ENCODE results near the gene CCDC78. TPM values are rescaled to one million over a fixed set of nuclear protein-coding genes. Genes with fewer than 3 reads are reported as not detected.

Gene CCDC78
- total and polyA plus RNA-seq, 2 experiments from 2014 or later, result 10.5 to 12.6 TPM

DNA sequence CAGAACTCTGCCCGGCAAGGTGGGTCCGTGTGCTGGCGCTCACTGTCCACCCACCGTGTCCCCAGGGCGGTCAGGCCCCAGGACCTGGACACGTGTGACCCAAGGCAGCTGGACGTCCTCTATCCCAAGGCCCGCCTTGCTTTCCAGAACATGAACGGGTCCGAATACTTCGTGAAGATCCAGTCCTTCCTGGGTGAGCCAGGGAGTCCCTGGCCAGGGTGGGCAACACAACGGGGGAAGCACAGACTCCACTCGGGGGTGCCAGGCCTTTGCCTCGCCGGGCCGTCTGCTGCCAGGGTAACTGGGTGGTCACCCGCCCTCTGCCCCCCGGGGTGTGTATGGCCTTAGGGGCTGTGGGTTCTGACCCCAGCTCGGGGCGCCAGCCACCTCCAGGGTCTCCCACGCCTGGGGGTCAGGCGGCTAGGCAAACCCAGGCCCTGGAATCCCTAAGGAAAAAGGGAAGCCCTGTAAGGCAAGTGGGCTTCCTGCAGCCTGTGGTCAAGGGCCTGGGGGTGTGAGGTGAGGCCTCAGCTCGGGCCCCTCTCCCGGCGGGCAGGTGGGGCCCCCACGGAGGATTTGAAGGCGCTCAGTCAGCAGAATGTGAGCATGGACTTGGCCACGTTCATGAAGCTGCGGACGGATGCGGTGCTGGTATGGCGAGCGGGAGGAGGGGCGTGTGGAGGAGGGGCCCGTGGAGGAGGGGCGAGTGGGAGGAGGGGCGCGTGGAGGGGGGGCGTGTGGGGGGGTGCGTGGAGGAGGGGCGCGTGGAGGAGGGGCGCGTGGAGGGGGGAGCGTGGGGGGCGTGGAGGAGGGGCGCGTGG lies 40.8 kb upstream of the CCDC78 start:
- no peak overlapping the region for H3K4me3 ChIP-seq
- TF ChIP-seq, protein P1, sequence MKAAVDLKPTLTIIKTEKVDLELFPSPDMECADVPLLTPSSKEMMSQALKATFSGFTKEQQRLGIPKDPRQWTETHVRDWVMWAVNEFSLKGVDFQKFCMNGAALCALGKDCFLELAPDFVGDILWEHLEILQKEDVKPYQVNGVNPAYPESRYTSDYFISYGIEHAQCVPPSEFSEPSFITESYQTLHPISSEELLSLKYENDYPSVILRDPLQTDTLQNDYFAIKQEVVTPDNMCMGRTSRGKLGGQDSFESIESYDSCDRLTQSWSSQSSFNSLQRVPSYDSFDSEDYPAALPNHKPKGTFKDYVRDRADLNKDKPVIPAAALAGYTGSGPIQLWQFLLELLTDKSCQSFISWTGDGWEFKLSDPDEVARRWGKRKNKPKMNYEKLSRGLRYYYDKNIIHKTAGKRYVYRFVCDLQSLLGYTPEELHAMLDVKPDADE (IDR thresholded peaks at IDR 0.05), result no peak
- TF ChIP-seq EZH2phosphoT487 (IDR thresholded peaks at IDR 0.05; ENCODE audit: unreplicated experiment) (no peak), CREB1 (CRISPR knock-in tag; IDR thresholded peaks at IDR 0.05; ENCODE audit: low read depth) (no peak), EZH2 (IDR thresholded peaks at IDR 0.05; ENCODE audit: low read depth, unreplicated experiment) (no peak), NANOG (IDR thresholded peaks at IDR 0.05; ENCODE audit: borderline replicate concordance) (no peak), POLR2AphosphoS5 (IDR thresholded peaks at IDR 0.05; ENCODE audit: low read depth) (no peak), JUNB (IDR thresholded peaks at IDR 0.05; ENCODE audit: unreplicated experiment) (no peak), STAT1 (IDR thresholded peaks at IDR 0.05; ENCODE audit: unreplicated experiment) (no peak), ZNF114 (CRISPR knock-in tag; IDR thresholded peaks at IDR 0.05) (no peak), ZNF331 (CRISPR knock-in tag; IDR thresholded peaks at IDR 0.05; ENCODE audit: low read depth) (no peak)
- TF ChIP-seq, protein P2, sequence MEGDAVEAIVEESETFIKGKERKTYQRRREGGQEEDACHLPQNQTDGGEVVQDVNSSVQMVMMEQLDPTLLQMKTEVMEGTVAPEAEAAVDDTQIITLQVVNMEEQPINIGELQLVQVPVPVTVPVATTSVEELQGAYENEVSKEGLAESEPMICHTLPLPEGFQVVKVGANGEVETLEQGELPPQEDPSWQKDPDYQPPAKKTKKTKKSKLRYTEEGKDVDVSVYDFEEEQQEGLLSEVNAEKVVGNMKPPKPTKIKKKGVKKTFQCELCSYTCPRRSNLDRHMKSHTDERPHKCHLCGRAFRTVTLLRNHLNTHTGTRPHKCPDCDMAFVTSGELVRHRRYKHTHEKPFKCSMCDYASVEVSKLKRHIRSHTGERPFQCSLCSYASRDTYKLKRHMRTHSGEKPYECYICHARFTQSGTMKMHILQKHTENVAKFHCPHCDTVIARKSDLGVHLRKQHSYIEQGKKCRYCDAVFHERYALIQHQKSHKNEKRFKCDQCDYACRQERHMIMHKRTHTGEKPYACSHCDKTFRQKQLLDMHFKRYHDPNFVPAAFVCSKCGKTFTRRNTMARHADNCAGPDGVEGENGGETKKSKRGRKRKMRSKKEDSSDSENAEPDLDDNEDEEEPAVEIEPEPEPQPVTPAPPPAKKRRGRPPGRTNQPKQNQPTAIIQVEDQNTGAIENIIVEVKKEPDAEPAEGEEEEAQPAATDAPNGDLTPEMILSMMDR (conservative IDR thresholded peaks at IDR 0.05; ENCODE audit: low read depth in 2 of 2), result no peak
- TF ChIP-seq, protein P3, sequence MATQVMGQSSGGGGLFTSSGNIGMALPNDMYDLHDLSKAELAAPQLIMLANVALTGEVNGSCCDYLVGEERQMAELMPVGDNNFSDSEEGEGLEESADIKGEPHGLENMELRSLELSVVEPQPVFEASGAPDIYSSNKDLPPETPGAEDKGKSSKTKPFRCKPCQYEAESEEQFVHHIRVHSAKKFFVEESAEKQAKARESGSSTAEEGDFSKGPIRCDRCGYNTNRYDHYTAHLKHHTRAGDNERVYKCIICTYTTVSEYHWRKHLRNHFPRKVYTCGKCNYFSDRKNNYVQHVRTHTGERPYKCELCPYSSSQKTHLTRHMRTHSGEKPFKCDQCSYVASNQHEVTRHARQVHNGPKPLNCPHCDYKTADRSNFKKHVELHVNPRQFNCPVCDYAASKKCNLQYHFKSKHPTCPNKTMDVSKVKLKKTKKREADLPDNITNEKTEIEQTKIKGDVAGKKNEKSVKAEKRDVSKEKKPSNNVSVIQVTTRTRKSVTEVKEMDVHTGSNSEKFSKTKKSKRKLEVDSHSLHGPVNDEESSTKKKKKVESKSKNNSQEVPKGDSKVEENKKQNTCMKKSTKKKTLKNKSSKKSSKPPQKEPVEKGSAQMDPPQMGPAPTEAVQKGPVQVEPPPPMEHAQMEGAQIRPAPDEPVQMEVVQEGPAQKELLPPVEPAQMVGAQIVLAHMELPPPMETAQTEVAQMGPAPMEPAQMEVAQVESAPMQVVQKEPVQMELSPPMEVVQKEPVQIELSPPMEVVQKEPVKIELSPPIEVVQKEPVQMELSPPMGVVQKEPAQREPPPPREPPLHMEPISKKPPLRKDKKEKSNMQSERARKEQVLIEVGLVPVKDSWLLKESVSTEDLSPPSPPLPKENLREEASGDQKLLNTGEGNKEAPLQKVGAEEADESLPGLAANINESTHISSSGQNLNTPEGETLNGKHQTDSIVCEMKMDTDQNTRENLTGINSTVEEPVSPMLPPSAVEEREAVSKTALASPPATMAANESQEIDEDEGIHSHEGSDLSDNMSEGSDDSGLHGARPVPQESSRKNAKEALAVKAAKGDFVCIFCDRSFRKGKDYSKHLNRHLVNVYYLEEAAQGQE (IDR thresholded peaks at IDR 0.05; ENCODE audit: unreplicated experiment), result no peak
- TF ChIP-seq, protein P4, sequence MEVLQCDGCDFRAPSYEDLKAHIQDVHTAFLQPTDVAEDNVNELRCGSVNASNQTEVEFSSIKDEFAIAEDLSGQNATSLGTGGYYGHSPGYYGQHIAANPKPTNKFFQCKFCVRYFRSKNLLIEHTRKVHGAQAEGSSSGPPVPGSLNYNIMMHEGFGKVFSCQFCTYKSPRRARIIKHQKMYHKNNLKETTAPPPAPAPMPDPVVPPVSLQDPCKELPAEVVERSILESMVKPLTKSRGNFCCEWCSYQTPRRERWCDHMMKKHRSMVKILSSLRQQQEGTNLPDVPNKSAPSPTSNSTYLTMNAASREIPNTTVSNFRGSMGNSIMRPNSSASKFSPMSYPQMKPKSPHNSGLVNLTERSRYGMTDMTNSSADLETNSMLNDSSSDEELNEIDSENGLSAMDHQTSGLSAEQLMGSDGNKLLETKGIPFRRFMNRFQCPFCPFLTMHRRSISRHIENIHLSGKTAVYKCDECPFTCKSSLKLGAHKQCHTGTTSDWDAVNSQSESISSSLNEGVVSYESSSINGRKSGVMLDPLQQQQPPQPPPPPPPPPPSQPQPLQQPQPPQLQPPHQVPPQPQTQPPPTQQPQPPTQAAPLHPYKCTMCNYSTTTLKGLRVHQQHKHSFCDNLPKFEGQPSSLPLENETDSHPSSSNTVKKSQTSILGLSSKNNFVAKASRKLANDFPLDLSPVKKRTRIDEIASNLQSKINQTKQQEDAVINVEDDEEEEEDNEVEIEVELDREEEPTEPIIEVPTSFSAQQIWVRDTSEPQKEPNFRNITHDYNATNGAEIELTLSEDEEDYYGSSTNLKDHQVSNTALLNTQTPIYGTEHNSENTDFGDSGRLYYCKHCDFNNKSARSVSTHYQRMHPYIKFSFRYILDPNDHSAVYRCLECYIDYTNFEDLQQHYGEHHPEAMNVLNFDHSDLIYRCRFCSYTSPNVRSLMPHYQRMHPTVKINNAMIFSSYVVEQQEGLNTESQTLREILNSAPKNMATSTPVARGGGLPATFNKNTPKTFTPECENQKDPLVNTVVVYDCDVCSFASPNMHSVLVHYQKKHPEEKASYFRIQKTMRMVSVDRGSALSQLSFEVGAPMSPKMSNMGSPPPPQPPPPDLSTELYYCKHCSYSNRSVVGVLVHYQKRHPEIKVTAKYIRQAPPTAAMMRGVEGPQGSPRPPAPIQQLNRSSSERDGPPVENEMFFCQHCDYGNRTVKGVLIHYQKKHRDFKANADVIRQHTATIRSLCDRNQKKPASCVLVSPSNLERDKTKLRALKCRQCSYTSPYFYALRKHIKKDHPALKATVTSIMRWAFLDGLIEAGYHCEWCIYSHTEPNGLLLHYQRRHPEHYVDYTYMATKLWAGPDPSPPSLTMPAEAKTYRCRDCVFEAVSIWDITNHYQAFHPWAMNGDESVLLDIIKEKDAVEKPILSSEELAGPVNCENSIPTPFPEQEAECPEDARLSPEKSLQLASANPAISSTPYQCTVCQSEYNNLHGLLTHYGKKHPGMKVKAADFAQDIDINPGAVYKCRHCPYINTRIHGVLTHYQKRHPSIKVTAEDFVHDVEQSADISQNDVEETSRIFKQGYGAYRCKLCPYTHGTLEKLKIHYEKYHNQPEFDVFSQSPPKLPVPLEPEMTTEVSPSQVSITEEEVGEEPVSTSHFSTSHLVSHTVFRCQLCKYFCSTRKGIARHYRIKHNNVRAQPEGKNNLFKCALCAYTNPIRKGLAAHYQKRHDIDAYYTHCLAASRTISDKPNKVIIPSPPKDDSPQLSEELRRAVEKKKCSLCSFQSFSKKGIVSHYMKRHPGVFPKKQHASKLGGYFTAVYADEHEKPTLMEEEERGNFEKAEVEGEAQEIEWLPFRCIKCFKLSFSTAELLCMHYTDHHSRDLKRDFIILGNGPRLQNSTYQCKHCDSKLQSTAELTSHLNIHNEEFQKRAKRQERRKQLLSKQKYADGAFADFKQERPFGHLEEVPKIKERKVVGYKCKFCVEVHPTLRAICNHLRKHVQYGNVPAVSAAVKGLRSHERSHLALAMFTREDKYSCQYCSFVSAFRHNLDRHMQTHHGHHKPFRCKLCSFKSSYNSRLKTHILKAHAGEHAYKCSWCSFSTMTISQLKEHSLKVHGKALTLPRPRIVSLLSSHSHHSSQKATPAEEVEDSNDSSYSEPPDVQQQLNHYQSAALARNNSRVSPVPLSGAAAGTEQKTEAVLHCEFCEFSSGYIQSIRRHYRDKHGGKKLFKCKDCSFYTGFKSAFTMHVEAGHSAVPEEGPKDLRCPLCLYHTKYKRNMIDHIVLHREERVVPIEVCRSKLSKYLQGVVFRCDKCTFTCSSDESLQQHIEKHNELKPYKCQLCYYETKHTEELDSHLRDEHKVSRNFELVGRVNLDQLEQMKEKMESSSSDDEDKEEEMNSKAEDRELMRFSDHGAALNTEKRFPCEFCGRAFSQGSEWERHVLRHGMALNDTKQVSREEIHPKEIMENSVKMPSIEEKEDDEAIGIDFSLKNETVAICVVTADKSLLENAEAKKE (CRISPR knock-in tag; IDR thresholded peaks at IDR 0.05), result no peak
- no peak for ATAC-seq
- no peaks in the 10 kb centered on the region for H3K27me3 ChIP-seq (ENCODE audit: insufficient read depth)
- H3K4me2 ChIP-seq, result no peak overlapping the region
- Mint-ChIP-seq H3K4me3 (no peak overlapping the region), H3K27ac (no peak overlapping the region), H3K27me3 (ENCODE audit: insufficient read depth, low read depth, poor library complexity) (peaks cover 14% of the 10 kb centered on the region), H3K9me3 (no peaks in the 10 kb centered on the region), H3K36me3 (ENCODE audit: low read depth) (no peaks in the 10 kb centered on the region), H3K4me1 (no peaks in the 10 kb centered on the region; the same call in 2 of the 3 replicates)
- DNase-seq (ENCODE audit: low spot score), result no peak
- H3K9me2 ChIP-seq (ENCODE audit: insufficient read depth), result no peaks in the 10 kb centered on the region
- H3K4me1 ChIP-seq (ENCODE audit: insufficient read depth), result no peaks in the 10 kb centered on the region
- no peaks in the 10 kb centered on the region for H3K36me3 ChIP-seq (ENCODE audit: insufficient read depth)
- H4K20me1 ChIP-seq (replicated peaks; ENCODE audit: insufficient read depth), result no peaks in the 10 kb centered on the region
- H3F3A ChIP-seq (replicated peaks; ENCODE audit: low read depth), result 0 out of 2 replicates have a peak, but pooled peaks cover 3% of the 10 kb centered on the region
- no peak overlapping the region for H2AFZ ChIP-seq
- no peak overlapping the region for H3K27ac ChIP-seq (ENCODE audit: low read depth)
- H3K79me2 ChIP-seq (replicated peaks; ENCODE audit: insufficient read depth), result no peaks in the 10 kb centered on the region

Measured in GM23338 (cell line).